HG03571 (cell line): ENCODE results near the gene ATP9A.

Experiments
- ATAC-seq: cut with Tn5 transposase; IDR thresholded peaks from one replicate; pipeline ENCODE4 v1.9.1; 2021; ENCODE audit not compliant: unreplicated experiment

Gene ATP9A

DNA sequence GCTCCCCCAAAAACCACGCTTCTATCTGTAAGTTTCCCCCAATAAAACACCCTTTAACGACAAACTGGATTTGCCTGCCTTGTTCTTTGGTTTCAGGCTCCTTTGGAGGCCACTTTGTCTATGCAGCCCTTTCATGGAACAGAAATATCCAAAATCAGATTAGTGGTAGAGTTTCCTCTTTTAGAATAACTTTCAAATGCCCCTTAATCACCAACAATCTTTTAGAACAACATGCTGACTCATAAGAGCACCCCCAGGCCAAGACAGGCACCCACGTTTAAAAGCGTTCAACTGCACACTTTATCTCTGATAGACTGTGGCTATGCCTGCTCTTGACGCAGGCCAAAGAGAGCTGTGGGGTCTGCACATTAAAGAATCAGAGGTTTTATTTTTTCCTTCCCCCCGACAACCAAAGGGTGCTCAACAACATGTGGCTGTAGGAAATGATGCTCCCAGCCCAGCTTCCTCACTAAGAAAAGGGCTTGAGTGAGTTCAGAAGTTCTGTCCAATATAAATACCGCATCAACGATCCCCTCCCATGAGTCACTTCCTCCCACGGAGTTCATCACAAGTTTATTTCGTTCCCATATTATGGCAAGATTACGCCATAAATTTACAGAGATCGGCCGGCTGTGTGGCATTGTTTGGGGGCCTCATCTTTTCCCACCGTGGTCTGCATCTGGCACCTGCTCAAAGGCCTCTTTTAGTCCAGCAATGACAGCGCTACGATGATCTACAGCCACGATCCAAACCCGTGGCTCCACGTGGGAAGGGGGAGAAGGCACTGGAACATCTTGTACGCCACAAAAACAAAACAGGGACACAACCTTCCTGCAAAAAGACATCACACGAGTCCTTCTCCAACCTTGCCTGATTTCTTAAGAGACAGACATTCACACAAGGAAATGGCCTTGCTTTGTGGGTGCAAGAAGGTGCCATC lies 136.9 kb downstream of the ATP9A start:
- ATAC-seq = no peak

DNA sequence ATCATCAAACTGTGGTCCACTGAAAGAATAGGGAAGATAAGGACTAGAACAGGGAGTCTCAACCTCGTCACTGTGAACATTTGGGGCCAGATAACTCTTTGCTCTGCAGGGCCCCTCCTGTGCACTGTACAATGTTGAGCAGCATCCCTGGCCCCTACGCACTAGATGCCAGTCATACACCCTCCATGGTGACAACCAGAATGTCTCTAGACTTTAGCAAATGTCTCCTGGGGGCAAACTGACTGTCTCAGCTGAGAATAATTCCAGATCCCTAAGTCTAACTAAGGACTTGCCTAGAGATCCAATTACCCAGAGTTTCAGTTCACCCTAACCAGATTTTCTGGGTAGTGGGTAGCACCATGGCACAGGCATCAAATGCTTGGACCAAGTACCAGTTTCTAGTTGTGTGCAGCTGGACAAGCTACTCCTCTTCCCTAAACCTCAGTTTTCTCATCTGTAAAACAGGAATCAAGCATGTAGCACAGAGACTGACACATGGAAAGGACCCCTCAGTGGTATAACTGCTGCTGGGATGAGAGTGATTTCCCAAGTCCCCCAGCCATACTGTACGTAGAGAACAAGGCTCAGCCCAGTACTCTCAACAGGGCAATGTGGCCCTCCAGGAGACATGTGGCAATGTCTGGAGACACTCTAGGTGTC lies 138.7 kb downstream of the ATP9A start:
- ATAC-seq = no peak

DNA sequence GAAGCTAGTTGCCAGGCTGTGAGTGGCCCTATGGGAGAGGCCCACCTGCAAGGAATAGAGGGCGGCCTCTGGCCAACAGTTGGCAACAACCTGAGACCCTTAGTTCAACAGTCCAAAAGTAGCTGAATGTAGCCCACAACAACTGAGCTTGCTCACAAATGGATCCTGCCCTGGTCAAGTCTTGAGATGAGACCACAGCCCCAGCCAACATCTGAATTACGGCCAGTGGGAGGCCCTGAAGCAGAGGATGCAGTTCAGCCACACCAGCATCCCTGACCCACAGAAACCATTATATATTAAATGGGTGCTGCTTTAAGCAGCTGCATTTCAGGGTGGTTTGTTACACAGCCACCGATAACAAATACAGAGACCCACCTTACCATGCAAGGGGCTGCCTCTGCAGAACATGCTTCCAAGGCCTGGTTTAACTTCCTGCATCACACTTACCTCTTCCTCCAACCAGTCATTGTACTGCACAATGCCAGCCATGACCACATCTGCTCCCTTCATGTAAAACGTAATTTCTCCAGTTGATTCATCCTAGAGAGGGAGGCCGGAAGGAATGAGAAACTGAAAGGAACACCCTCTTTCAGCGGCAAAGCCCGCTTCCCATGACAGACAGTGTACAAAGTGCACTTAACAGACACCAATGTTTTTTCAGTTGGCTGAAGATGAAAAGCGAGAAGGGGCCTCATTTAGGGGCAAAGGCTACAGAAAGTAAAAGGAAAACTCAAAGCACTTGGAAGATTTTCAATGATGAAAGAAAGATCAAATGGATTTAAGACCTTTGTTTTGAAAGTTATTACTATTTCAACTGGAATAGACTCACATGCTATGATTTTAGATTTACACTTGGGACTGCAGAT lies 139.4 kb downstream of the ATP9A start:
- no peak for ATAC-seq

GRCh38 chr20:51627586-51627985 lies 140.6 kb downstream of the ATP9A start:
- ATAC-seq = no peak

GRCh38 chr20:51625105-51625504 lies 143.1 kb downstream of the ATP9A start:
- ATAC-seq = no peak

GRCh38 chr20:51624157-51624731 lies 143.9 kb downstream of the ATP9A start:
- no peak for ATAC-seq

DNA sequence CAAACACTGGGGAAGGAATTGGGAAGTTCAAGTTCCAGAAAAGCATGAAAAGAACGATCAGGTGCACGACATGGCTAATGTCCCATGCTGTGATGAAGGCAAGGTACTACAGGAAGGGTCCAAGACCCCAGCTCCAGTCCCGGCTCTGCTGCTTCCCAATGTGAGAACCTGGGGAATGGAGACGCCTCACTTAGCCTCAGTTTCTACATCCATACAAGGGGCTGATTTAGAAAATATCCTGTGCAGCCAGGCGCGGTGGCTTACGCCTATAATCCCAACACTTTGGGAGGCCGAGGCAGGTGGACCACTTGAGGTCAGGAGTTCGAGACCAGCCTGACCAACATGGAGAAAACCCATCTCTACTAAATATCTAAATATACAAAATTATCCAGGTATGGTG lies 144.9 kb downstream of the ATP9A start:
- no peak for ATAC-seq

DNA sequence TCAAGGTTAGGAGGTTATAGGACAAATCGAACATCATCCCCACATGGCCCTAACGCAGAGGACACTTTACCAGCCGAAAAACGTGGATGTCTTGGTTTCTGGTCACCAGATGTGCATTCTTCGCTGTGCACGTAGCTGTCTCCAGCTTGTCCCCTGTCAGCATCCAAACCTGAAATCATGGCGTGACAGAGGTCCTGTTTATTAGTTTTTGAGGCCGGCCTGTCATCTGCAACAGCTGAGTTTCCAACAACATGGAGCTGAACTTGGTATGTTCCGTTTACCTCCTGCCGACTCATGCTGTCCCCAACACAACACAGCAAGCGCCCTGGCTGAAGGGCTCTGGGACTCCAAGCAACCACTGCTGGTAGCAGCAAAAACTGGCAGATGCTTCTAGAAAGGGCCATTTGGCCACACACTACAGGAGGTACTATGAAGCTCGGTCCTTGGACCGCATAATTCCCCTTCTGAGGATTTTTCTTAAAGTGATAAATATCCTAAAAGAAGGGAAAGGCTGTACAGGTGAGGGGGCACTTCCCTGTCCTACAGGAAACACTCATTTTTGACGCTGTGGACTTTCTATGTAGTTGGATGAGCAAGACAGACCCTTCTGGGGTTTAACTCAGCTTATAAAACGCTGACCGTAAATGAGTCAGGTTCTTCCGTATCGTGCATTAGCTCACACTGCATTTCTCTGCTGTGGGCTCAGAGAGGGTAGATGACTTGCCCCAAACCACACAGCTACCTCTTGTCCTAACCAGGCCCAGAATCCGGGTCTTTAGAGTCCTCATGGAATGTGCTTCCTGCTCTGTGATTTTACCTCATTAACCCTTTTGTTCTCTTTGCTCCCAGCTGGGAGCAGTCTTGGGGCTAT lies 146.0 kb downstream of the ATP9A start:
- no peak for ATAC-seq

GRCh38 chr20:51620432-51620831 lies 147.8 kb downstream of the ATP9A start:
- ATAC-seq = no peak

- ATAC-seq = no peak
Observed at GRCh38 chr20:51616060-51616459, 152.1 kb downstream of the ATP9A start.

- ATAC-seq = no peak
Observed at GRCh38 chr20:51614687-51615086, 153.5 kb downstream of the ATP9A start.

DNA sequence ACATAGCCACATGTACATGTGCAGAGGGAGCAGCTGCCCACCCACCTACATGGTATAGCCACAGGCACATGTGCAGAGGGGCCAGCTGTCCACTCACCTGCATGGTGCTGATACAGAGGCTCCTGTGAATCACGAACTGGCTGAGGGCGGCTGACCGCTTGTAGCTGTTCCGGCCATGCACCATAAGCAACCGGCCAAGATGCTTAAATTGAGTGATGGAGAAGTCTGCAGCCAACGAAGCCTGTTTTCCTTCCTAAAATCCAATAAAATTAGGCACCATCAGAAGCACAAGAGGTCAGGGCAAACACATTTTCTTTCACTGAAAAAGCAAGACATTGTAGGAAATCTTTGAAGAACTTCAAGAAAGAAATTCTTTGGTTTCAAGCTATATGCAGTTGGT lies 154.6 kb downstream of the ATP9A start:
- ATAC-seq = no peak

DNA sequence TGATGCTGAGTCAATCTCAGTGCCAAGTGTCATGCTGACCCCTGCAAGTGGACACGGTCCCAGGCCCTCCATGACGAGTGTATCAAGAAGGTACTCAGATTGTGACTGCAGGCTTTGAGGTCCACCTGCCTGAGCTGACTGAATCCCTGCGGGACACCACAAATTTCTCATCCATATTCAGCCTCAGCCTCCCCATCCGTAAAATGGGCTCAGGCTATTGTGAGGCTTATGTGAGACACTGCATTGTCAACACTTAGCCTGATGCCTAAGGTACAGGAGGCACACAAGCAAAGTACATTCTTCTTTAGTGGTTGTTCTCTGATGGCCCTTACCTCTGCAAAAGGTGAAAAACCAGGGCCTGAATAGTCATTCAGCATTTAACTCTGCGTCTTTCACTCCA lies 155.3 kb downstream of the ATP9A start:
- ATAC-seq = no peak

GRCh38 chr20:51611625-51611890 lies 156.6 kb downstream of the ATP9A start:
- ATAC-seq = no peak

DNA sequence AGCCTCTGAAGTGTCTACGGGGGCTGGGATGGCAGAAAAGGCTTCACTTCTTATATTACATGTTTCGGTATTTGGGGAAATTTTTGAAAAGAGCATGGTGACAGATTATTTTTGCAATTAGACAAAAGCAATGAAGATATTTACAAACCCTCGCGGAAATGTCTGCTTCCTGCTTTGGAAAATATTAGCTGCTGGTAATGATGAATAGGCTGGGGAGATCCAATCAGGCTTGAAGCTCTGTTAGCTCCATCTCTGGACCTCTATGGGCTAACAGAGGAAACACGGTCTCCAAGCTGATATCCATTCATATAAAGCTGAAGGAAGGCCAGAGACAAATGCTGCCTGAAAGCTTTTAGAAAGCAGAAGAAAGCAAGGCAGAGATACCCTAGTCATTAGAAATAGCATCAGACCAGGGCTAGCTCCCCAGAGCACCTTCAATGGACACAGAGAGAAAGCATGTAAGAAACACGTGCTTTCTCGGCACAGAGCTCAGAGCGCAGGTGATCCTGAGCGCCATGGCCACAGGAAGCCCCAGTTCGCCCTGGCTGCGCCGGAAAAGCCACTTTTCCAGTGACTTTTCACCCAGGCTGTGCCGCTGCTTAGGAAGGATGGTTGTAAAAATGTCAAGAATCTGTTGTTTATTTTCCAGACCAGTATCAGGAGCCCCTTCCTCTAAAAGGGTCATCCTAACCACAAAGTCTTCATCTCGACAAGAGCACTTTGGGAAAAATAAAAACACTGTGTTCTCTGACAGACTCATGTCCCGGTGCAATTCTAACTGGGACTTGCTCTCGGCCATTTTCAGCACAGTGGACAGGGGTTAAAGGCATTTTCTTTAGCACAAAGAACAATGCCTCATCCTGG lies 157.2 kb downstream of the ATP9A start:
- no peak for ATAC-seq

DNA sequence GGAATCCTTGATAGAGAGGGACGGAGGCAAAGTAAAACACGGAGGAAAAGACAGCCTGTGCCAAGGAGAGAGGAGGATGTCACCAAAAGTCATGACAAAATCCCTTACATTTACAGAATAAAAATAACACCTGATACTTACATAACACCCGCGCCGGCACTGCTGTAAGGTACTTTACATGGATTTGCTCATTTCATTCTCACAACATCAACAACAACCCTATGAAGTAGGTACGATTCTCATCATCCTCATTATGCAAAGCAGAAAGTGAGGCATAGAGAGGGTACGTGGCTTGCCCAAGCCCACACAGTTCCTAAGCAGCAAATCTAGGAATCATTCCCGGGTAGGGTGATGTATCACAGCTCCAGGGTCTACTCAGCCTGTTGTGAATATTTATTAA lies 158.1 kb downstream of the ATP9A start:
- ATAC-seq = no peak

DNA sequence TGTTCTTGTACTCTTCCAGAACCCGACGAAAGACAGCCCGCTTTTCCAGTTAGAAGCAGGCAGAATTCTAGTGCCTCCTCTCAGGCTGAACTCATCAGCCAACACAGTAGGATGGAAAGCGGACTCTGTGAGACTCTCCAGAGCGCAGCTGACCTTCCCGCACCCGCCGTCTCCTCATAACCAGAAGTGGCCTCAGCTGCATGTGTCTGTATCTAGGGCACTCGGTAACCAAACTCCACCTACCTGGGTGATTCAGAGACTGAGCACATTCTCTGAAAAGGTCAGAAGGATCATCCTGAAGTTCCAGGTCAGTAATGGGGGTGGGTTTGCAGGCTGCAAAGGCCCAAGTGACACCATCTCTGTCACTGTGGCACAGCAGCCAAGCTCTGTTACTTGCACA lies 158.9 kb downstream of the ATP9A start:
- ATAC-seq = no peak

- no peak for ATAC-seq
Observed at GRCh38 chr20:51608061-51608460, 160.1 kb downstream of the ATP9A start.

DNA sequence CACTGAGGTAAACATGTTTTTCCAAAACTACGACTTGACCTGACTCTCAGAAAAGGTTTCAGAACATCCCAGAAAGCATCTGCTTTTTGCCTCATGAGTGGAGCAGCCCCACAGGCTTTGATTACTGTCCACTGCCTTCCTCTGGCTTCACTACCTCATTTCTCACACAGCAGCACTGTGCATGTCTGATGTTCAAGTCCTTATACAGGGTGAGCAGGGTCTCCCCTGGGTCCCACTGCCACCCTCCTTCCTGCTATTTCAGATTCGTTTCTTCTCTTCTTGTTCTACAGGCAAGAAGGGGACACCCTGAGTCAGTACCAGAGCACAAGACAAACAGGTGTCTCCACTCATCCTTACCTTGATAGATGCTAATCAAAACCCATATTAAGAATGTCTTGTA lies 161.0 kb downstream of the ATP9A start:
- ATAC-seq = no peak
